HG03025 (cell line): ENCODE measurements around the gene EIPR1.
"Not testable (repeated sequence)": the region's sequence is repeated elsewhere in the genome, so short reads cannot be mapped to it uniquely, and the experiment has no call there.

Experiments
- ATAC-seq: cut with Tn5 transposase; IDR thresholded peaks from one replicate; pipeline ENCODE4 v1.9.1; 2021; ENCODE audit warnings: mild to moderate bottlenecking, moderate library complexity; ENCODE audit not compliant: unreplicated experiment, low FRiP score

The EIPR1 gene

DNA sequence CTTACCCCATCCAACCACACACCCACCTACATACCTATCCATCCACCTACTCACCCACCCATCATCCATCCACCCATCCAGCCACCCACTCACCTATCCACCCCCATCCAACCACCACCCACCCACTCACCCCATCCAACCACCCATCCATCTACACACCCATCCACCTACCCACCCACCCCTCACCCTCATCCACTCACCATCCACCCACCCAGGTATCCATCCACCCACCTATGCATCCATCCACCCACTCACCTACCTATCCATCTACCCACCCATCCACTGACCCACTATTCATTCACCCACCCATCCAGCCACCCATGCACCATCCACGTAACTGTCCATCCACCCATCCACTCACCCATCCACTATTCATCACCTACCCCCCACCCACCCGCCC, 194.8 kb downstream of the EIPR1 start:
- ATAC-seq: no peak

DNA sequence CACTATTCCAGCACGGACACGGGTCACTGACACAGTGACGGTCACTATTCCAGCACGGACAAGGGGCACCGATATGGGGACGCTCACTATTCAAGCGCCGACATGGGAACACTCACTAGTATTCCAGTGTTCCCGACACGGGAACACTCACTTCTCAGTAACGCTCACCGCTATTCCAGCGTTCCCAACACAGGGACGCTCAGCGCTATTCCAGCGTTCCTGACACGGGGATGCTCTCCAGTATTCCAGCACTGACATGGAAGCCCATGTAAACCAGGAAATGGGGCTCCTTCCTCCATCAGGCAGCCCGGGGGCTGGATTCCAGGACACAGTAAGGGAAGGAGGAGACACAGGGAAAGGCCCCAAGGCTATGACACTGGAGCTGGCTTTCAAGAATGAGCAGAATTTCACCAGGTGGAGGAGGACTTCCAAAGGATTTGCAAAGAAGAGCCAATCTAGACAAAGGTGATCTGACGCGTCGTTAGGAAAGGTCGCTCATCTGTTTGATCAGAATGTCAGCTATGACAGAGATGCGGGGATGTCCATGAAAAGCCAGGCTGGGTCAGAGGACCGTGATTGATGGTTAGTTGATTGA, 196.1 kb downstream of the EIPR1 start:
- ATAC-seq: no peak

DNA sequence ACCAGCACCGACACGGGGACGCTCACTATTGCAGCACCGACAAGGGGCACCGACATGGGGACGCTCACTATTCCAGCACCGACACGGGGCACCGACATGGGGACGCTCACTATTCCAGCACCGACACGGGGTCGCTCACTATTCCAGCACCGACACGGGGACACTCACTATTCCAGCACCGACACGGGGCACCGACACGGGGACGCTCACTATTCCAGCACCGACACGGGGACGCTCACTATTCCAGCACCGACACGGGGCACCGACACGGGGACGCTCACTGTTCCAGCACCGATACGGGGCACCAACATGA, 196.8 kb downstream of the EIPR1 start:
- not testable (repeated sequence) for ATAC-seq

DNA sequence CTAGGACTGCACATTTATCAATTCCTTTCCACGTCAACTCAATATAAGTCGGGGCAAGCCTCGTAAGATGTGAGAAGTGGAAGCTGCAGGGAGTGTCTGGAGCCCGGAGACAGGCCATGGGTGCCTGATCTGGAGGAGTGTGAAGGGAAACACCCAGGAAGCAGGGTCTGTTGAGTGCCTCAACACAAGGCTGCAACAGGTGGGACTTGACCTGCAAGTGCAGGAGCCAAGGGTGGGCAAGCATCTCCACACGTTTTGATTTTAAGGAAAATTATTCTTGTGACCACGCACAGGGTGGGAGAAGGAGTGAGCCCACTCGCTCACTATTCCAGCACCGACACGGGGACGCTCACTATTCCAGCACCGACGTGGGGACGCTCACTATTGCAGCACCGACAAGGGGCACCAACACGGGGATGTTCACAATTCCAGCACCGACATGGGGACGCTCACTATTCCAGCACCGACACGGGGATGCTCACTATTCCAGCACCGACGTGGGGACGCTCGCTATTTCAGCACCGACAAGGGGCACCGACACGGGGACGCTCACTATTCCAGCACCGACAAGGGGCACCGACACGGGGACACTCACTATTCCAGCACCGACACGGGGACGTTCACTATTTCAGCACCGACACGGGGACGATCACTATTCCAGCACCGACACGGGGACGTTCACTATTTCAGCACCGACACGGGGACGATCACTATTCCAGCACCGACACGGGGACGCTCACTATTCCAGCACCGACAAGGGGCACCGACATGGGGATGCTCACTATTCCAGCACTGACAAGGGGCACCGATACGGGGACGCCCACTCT, 197.3 kb downstream of the EIPR1 start:
- no peak for ATAC-seq

DNA sequence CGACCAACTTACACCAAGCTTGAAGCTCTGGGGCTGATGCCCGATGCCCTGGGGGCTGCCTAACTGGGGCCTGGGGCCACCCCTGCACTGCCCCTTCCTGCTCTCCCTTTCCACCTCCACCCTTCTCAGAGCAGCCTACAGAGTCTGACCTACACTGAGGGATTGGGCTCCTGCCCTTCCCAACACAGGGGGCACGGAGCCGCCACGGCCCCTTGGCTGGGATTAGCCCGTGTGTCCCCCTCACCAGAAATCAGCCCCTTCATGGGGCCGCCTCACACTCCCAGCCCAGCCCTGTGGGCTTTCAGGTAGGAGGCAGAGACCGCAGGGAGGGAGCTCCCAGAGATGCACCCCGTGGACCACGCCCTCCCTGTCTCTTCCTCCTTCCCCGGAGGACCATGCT, 198.0 kb downstream of the EIPR1 start:
- no peak for ATAC-seq

DNA sequence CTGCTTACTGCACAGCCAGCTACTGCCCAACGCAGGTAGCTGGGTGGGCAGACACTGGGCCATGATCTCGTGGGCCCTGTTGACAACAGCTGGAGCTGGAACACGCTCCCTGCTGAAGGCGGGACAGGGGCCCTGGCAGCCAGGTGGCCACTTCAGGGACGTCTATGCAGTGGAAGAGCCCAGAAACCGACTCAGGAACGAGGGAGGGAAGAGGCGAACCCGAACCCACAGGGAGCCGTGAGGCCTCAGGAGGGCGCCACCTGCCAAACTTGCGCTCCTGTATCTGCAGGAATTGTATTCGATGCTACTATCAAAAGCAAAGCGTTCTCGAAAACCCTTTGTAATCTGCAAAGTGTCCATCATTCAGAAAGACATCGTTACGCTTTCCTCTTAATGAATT, 198.4 kb downstream of the EIPR1 start:
- ATAC-seq: no peak

DNA sequence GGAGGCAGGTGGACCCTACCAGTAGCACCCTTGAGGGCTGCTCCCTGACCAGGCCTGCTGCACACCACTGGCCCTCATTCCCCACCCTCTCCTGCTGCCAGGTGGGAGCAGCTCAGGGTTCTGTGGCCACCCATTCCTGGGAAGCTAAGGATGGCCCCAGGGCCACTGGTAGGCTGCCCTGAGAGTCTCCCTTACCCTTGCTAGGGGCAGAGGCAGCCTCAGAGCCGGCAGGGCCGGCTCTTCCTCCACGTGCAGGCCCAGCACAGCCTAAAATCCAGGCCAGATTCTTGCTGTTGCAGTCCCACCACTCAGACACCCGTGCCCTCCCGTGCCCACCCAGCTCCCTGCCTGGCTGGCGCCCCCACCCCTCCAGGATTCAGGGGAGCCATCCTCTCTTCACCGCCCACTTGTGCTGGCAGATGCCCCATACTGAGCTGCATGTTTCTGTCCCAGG, 199.0 kb downstream of the EIPR1 start:
- no peak for ATAC-seq

DNA sequence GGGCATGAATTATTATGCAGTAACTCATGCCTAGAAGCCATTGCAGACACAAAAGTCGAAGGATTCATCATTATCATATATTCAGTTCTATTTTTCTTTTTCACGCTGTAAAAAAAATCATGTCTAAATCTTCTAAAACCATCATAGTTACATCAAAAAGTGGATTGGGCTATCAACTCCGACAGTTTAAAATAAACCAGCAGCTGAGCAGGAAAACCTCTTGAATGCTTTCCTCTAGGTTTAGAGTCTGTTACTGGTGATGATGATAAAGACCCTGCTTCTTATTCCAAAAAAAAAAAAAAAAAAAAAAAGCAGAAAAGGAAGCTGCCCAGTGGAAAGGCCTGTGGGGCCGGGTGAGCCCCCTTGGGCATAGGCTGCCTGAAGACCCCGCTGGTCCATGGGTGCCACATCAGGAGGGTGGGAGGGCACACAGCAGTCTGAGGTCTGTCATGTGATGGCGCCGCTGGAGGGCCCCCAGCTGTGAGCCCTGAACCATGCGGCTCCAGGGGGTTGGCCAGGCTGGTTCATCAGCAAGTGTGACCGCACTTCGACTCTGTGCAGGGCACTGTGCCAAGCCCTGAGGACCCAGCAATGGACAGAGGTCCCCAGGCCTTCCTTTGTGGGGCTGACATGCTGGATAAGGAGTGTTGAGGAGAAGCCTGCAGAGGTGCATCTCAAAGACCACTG, 199.6 kb downstream of the EIPR1 start:
- ATAC-seq: no peak

DNA sequence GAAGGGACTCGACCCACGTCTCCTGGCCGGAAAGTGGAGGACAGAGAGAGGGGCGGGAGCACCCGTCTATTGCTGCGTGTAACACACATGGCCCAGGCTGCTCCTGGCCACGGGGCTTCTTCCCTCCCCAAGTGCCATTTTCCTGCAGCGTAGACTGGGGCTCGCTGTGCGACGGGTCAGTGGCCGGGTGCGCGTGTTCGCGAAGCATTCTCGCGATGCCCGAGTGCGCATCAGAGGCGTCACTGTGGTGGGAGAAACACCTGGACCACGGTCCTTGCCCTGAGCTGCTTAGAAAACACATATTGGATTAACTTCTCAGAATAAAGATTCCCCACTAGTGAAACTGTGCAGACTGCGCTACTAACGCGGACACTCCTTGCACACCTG, 200.8 kb downstream of the EIPR1 start:
- no peak for ATAC-seq

DNA sequence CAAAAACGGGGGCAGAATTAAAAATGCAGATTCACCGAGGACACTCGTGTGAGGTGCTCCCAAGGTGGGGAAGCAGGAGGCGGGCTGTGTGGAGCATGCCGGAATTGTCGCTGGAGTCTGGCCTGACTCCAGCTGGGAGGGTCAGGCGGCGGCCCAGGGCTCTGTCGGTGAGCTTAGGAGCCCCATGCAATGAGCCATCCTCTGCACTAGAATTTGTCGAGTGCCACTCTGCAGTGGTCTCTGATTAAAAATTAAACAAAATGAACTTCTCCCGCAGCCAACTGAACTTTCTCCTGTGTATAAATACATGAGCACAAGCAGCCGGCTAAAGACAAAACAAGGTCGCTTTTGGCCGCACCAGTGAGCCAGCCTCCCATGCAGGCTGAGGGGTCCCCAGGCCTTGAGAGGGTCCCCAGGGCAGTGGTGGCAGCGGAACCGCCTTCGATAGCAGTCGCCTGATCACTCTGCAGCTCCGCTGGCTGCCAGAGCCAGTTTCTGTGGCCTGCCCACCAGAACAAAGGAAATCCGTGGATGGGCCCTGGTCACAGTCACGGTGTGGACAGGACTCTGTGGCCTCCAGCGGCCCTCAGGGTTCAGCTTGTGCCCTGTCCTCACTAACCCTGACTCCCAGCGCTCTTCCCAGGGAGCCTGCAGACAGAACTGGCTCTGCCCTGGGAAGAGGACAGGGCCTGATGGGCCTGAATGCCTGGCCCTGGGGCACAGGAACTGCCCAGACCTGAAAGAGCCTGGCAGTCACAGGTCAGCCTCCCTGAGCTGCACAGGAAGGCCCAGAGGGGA, 201.3 kb downstream of the EIPR1 start:
- ATAC-seq: no peak

DNA sequence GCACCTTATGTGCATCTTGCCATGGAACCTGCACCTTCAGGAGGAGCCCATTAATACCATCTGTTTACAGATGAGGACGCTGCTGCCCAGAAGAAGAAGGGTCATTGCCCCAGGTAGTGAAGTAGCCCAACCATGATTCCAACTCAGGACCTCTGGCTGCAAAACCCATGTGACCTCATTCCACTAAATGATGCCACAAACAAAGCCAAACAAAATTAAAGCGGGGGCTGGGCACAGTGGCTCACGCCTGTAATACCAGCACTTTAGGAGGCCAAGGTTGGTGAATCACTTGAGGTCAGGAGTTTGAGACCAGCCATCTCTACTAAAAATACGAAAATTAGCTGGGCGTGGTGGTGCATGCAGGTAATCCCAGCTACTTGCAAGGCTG, 202.1 kb downstream of the EIPR1 start:
- ATAC-seq: no peak

DNA sequence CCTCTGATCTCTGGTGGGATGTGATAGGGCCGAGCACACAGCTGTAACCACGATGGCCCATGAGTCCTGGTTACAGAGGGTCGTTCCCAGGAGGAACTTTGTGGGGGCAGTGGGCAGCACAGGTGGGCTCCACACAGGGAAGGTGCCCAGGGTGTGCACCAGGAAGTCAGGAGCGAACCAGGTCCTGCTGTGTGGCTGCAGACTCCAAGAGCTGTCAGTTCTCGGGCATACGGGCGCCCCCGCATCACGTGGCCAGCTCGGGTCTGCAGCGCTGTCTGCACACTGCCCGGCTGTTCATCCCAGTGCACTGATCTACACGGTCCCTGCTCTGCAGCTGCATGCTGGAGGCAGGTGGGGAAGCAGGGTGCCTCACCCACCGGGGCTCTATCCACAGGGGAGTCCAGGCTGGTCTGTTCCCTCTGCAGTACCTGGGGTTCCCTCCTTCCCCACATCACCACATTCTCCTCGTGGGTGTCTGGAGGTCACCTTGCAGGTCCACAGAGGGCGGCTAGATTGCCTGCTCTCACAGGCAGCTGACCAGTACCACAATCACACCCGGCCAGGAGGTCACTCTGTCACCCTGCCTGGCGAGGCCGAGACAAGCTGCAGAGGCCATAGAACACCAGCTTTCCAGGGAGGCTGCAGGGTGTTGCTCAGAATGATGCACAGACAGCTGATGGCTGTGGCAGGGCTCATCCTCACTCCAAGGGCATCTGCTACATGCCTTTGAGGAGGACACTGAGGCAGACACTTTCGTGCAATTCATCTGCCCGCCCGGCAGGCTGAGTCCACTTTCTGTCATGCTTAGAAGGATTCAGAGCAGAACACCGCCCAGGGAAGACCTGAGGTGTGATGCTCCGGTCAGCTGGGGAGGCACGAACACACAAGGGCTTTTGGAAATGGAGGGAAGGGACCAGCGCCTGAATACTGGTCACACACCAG, 202.7 kb downstream of the EIPR1 start:
- ATAC-seq: no peak

DNA sequence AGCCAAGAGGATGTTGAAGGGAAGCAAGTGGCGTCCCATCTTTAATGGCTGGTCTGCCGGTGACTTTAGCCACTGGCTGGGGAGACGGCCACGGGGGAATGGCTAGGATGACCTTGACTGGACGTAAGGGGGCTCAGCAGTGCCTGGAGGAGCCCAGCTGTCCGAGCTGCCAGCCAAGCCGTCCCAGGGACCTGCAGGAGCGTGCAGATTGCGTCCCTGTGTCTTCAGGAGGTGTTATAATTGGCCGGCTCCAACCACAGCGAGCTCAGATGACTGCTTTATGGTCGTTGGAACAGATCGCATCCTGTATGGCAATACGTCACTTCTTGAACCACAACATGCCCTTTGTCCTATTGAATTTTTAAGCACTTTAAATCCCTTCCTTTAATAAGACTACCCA, 204.6 kb downstream of the EIPR1 start:
- ATAC-seq: no peak

DNA sequence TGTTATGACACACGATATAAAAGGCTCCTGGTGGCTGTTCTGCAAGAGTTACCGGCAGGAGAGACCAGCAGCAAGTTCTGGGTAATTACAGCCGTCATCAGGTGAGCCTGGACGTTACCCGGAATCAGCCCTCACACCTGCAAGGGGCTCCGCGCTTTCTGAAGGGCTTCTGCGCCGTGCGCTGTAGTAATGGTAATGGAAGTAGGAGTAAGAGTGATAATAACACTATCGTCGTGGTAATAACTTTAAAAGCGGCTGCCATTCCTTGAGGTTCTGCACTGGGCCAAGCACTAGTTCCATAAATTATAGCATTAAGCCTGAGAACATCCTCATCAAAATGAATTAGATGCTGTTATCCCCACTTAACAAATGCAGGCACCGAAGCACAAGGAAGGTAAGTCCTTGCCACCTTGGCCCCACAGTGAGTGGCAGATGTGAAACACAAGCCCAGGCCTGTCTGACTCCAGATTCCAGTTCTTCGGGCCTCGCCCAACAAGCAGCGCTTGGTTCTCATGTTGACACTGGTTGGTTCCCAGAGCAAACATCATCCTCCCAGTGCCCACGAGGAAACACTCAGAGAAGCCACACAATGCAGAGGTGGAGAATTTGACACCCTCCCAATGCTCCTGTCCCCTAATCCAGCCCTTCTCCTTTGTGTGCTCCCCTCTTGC, 205.2 kb downstream of the EIPR1 start:
- ATAC-seq: no peak

DNA sequence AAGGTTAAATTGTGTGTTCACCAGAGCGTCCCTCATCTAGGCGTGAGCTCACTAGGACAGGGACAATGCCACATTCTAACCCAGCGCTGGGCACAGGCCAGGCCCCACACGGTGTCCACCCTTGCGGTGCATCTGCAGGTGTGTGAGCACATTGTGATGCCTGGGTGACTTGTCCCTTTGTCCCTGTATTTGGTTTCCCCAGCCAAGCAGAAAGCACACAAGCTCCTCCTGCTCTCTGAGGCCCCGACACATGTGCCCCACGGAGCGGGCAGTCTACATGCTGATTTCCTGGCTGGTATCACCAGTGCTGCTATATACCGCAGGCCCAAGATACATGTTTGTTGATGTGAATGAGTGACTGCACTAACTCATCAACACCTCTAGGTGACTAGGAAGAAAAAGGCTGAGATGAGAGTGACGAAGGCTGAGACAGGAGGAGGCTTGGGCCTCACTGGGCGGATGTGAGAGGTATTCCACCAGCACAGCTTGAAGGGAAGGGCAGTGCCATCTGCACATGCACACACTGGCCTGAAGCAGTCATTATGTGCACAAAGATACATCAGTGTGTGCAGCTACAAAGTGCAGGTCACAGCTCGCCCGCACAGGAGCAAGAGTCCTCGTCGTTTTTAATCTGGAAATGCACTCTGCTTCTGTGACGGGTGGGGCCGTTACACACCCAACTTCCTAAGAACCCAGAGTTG, 205.9 kb downstream of the EIPR1 start:
- ATAC-seq: no peak

DNA sequence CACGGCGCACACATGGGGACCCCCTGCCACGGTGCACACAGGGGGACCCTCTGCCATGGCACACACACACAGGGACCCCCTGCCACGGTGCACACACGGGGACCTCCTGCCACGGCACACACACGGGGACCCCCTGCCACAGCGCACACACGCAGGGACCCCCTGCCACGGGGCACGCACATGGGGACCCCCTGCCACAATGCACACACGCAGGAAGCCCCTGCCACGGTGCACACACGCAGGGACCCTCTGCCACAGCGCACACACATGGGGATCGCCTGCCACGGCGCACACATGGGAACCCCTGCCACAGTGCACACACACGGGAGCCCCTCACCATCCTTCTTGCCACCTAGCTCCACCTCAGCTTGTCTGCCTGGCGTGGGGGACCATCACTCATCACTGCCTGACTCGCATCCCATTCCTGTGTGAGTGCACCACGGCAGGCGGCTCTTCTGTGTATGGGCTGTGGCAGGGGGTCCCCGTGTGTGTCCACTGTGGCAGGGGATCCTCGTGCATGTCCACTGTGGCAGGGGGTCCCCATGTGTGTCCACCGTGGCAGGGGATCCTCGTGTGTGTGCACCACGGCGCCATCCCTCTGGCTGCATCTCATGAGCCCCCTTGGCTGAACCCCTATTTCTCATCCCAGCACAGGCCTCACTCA, 206.7 kb downstream of the EIPR1 start:
- no peak for ATAC-seq

DNA sequence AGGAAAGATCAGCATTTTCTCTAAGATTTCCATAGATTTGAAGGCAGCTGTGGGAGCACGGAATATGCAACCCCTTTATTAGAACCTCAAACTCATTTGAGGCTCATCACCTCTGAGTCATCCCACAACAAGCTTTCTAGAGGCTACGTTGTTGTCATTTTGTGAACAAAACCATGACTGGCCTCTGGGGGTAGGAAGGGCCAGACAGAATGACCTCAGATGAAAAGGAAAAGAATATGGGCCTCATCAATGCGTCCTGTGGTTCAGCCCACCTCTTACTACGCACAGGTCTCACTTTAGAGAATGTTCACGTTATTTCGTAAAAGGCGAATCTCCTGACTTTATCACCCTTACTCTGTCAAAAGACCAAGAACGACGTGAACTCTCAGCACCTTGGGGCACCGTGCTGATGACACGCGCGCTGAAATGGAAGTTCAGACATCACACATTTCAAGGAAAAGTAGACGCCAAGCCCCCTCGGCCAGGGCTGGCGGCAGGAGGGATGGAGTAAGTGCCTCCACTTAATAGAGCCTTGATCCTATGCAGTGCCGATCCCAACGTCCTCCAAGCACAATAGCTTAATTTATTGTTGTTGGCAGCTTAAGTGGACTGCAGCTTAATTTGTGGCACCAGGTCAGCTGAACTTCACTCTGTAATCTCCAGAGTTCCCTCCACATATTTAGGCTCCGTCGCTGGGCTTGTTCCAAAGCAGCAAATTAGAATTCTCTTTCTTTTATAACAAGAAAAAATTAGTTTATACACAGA, 208.3 kb downstream of the EIPR1 start:
- no peak for ATAC-seq
